Endothelial cell of umbilical vein (primary cell): ENCODE results near the gene KCNJ6. TPM values are rescaled to one million over a fixed set of nuclear protein-coding genes. Genes with fewer than 3 reads are reported as not detected.

Experiments used
- BruUV-seq: library from RNA; stranded (reverse); fragments of 400-500 nt; replicated peaks from 2 replicates; lab custom pipeline; 2021; lab: Mats Ljungman, UMichigan
- CTCF ChIA-PET: fragments of 300-600, 350-600 bp; sonication (Branson Sonifier 250); formaldehyde crosslinking; loops from one replicate; lab custom pipeline; 2021; ENCODE audit warnings: antibody characterized with exemption, inconsistent platforms; lab: Charles Lee
- POLR2A ChIA-PET: fragments of 300-600, 350-600 bp; sonication (Branson Sonifier 250); formaldehyde crosslinking; loops from one replicate; lab custom pipeline; 2021; ENCODE audit warnings: antibody characterized with exemption, inconsistent platforms; lab: Charles Lee
- DNase-seq: peaks from one replicate; pipeline ENCODE4 v3.0.0-alpha.2; 2011; ENCODE audit warnings: low read depth, low spot score
- FAIRE-seq: peaks from 2 replicates; lab custom pipeline; 2011; peaks lifted over from hg19 to GRCh38; lab: Jason Lieb, UNC
- H2AFZ ChIP-seq: 2 replicates; pipeline ENCODE4 v1.6.0; 2012; ENCODE audit warnings: low read depth, low read length, control low read depth, inconsistent platforms
- H3K27ac ChIP-seq: 2 replicates; pipeline ENCODE4 v1.5.1; 2011; ENCODE audit warnings: low read depth, mild to moderate bottlenecking, control low read depth, low read length, moderate library complexity; ENCODE audit not compliant: insufficient read depth
- H3K27me3 ChIP-seq, 2 experiments: 2 replicates each; pipeline versions ENCODE4 v1.6.0 to v1.6.1; 2011; ENCODE audit warnings: low read length in 2 of 2, mixed read lengths in 1 of 2; ENCODE audit not compliant: control insufficient read depth in 2 of 2, insufficient read depth in 2 of 2
- H3K36me3 ChIP-seq, 2 experiments: 2 replicates in 1 of 2; 3 replicates in 1 of 2; pipeline ENCODE4 v1.5.1; 2011; ENCODE audit warnings: low read length in 2 of 2, mild to moderate bottlenecking in 1 of 2, moderate library complexity in 1 of 2; ENCODE audit not compliant: control insufficient read depth in 2 of 2, insufficient read depth in 2 of 2; ENCODE audit errors: extremely low read depth in 1 of 2
- H3K4me1 ChIP-seq: 3 replicates; pipeline ENCODE4 v1.5.1; 2011; ENCODE audit warnings: mild to moderate bottlenecking, low read length; ENCODE audit not compliant: control insufficient read depth, insufficient read depth; ENCODE audit errors: extremely low read depth
- H3K4me2 ChIP-seq: 2 replicates; pipeline ENCODE4 v1.6.1; 2011; ENCODE audit warnings: low read length, control low read depth, mixed read lengths; ENCODE audit not compliant: insufficient read depth
- H3K4me3 ChIP-seq, 3 experiments: fragments of 200-600 bp in 1 of 3; sonication (generic), shearing (Covaris generic) in 1 of 3; replicated peaks in 1 of 3; 2 replicates each; pipeline ENCODE4 v1.5.1; 2011 to 2016; ENCODE audit warnings: control low read depth in 3 of 3, low read length in 3 of 3, mild to moderate bottlenecking in 2 of 3, inconsistent platforms in 1 of 3, low read depth in 1 of 3, moderate library complexity in 1 of 3; ENCODE audit not compliant: insufficient read depth in 1 of 3
- H3K79me2 ChIP-seq: 2 replicates; pipeline ENCODE4 v1.6.0; 2012; ENCODE audit warnings: low read length, inconsistent platforms; ENCODE audit not compliant: control insufficient read depth, insufficient read depth
- H3K9ac ChIP-seq: replicated peaks from 2 replicates; pipeline ENCODE3; 2011; ENCODE audit warnings: low read length, control low read depth; ENCODE audit not compliant: insufficient read depth; ENCODE audit errors: extremely low read depth
- H3K9me1 ChIP-seq: replicated peaks from 3 replicates; pipeline ENCODE4 v1.6.0; 2011; ENCODE audit warnings: mild to moderate bottlenecking, low read length; ENCODE audit not compliant: control insufficient read depth, insufficient read depth; ENCODE audit errors: extremely low read depth
- H3K9me3 ChIP-seq: replicated peaks from 2 replicates; pipeline ENCODE4 v1.5.1; 2012; ENCODE audit warnings: low read length, inconsistent platforms; ENCODE audit not compliant: control insufficient read depth, insufficient read depth
- H4K20me1 ChIP-seq: replicated peaks from 2 replicates; pipeline ENCODE3; 2011; ENCODE audit warnings: mild to moderate bottlenecking, low read length; ENCODE audit not compliant: control insufficient read depth, insufficient read depth; ENCODE audit errors: extremely low read depth
- EZH2 ChIP-seq: IDR thresholded peaks from 2 replicates; pipeline ENCODE4 v1.6.1; 2012; ENCODE audit warnings: borderline replicate concordance, low read depth, mild to moderate bottlenecking, moderate library complexity, low read length, inconsistent platforms; ENCODE audit not compliant: severe bottlenecking
- FOS ChIP-seq: IDR thresholded peaks from 2 replicates; pipeline ENCODE4 v1.6.1; 2011; ENCODE audit warnings: mild to moderate bottlenecking, low read length, moderate library complexity, borderline replicate concordance; ENCODE audit not compliant: insufficient read depth
- GATA2 ChIP-seq: IDR thresholded peaks from 2 replicates; pipeline ENCODE4 v1.7.0; 2011; ENCODE audit warnings: low read depth, mild to moderate bottlenecking, moderate library complexity, mixed read lengths, low read length; ENCODE audit not compliant: insufficient read length, insufficient read depth
- JUN ChIP-seq: IDR thresholded peaks from 2 replicates; pipeline ENCODE4 v1.6.1; 2011; ENCODE audit warnings: borderline replicate concordance, low read depth; ENCODE audit not compliant: insufficient read length, insufficient read depth
- MYC ChIP-seq: IDR thresholded peaks from one replicate; pipeline ENCODE4 v1.6.1; 2011; ENCODE audit warnings: mild to moderate bottlenecking, low read depth, low read length
- POLR2A ChIP-seq: IDR thresholded peaks from 2 replicates; pipeline ENCODE4 v1.6.1; 2012; ENCODE audit warnings: low read depth, mild to moderate bottlenecking, control low read depth, low read length
- POLR2AphosphoS5 ChIP-seq: IDR thresholded peaks from 2 replicates; pipeline ENCODE4 v1.6.1; 2012; ENCODE audit warnings: low read depth, mild to moderate bottlenecking, control low read depth, low read length, moderate library complexity; ENCODE audit not compliant: insufficient read depth
- dilution Hi-C: fragments of 300-500 bp; cut with MboI; formaldehyde crosslinking; loops from one replicate; pipeline ENCODE4 v1.15.0; 2019; ENCODE audit warnings: low sequenced_read_pairs; ENCODE audit not compliant: extremely low pct_ligation_motif_present
- intact Hi-C: fragments of 100-400 bp; cut with micrococcal nuclease; formaldehyde crosslinking; loops from one replicate; pipeline ENCODE4 v1.10.0; 2022
- polyA plus RNA-seq, 4 experiments: library from polyadenylated mRNA; depleted of rRNA in 3 of 4; stranded (reverse) in 3 of 4; unstranded in 1 of 4; fragments of >200 nt; gene quantifications; 2 replicates each; pipeline versions ENCODE4 v1.2.1 to v1.2.3, GENCODE V29; 2011 to 2012; ENCODE audit warnings: missing spikeins in 1 of 4
- total RNA-seq: library from RNA; stranded (reverse); gene quantifications from 2 replicates; pipeline ENCODE4 v1.2.3, GENCODE V29; 2021
- TF ChIP-seq, protein P1 (sequence below): IDR thresholded peaks from 2 replicates; pipeline ENCODE4 v1.6.1; 2011; ENCODE audit not compliant: insufficient read depth, insufficient read length
- TF ChIP-seq, protein P2 (sequence below), 2 donors: IDR thresholded peaks; 1 replicate in 1 of 2; 2 replicates in 1 of 2; pipeline ENCODE4 v1.5.1; 2011; ENCODE audit warnings: low read length in 2 of 2, mild to moderate bottlenecking in 2 of 2, moderate library complexity in 2 of 2, control low read depth in 1 of 2, inconsistent platforms in 1 of 2, low read depth in 1 of 2; ENCODE audit not compliant: insufficient read depth in 1 of 2; ENCODE audit errors: extremely low read depth in 1 of 2

KCNJ6 gene
- total and polyA plus RNA-seq, 2 donors (not counting 3 experiments of a cell fraction or from before 2014, with no cell fraction given): not detected

DNA sequence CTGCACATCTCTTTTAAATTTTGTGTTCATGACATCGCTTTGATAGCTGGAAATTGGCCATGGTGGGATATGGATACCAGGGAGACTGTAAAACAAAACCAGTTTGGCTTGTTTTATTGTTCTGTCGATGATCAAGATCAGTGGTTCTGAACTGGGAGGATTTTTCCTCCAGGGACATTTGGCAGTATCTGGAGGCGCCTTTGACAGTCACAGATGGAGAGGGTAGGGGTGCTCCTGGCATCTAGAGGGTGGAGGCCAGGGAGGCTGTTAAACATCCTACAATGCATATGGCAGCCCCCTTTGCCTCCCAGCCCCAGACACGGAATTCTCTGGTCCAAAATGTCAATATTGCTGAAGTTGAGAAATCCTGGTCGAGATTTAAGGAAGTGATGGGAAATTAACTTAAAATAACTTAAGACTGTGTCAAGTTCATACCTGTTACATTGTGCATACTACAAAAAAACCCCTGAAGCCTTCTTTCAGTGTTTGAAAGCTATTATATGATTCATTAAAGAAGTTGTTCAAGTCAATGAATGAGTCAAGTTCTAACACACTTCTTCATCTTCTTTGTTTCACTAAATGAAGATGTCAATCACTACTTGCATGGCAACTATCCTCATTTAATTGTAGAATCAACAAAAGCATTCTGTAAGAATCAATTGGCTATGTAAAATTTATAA is 150.9 kb downstream of the KCNJ6 start:
- Histone ChIP-seq H3K79me2 (no peaks in the 10 kb centered on the region), H3K4me1 (no peaks in the 10 kb centered on the region), H4K20me1 (no peaks in the 10 kb centered on the region), H3K4me2 (no peak overlapping the region), H3K27ac (no peak overlapping the region), H3K4me3 (no peak overlapping the region), H3K27me3 (no peaks in the 10 kb centered on the region), H3K36me3 (no peaks in the 10 kb centered on the region), H2AFZ (no peak overlapping the region), H3K9me3 (no peaks in the 10 kb centered on the region), H3K9me1 (no peaks in the 10 kb centered on the region), H3K9ac (no peak overlapping the region)
- intact Hi-C loops (no loop called here), dilution Hi-C loops (no loop called here)
- FAIRE-seq: no peak
- POLR2A ChIA-PET: no interaction called here
- BruUV-seq: no TSS peak
- TF ChIP-seq EZH2 (no peak), GATA2 (no peak), POLR2A (no peak), MYC (no peak), JUN (no peak), FOS (no peak), POLR2AphosphoS5 (no peak)
- TF ChIP-seq, protein P1, sequence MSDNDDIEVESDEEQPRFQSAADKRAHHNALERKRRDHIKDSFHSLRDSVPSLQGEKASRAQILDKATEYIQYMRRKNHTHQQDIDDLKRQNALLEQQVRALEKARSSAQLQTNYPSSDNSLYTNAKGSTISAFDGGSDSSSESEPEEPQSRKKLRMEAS: no peak
- TF ChIP-seq, protein P2, sequence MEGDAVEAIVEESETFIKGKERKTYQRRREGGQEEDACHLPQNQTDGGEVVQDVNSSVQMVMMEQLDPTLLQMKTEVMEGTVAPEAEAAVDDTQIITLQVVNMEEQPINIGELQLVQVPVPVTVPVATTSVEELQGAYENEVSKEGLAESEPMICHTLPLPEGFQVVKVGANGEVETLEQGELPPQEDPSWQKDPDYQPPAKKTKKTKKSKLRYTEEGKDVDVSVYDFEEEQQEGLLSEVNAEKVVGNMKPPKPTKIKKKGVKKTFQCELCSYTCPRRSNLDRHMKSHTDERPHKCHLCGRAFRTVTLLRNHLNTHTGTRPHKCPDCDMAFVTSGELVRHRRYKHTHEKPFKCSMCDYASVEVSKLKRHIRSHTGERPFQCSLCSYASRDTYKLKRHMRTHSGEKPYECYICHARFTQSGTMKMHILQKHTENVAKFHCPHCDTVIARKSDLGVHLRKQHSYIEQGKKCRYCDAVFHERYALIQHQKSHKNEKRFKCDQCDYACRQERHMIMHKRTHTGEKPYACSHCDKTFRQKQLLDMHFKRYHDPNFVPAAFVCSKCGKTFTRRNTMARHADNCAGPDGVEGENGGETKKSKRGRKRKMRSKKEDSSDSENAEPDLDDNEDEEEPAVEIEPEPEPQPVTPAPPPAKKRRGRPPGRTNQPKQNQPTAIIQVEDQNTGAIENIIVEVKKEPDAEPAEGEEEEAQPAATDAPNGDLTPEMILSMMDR (IDR thresholded peaks at IDR 0.05; ENCODE audit: extremely low read depth in 1 of 2, insufficient read depth in 1 of 2, low read depth in 1 of 2, low read length in 2 of 2): no peak
- DNase-seq: no peak
- CTCF ChIA-PET: no interaction called here
